Activated CD8-positive, alpha-beta T cell treated with anti-CD3 and anti-CD28 coated beads, Interleukin-2, amount 10 ng/mL, durations not matched to agents 7 days and 5 days (primary cell): ENCODE data around the gene RPRD1B. TPM values are rescaled to one million over a fixed set of nuclear protein-coding genes. Genes with fewer than 3 reads are reported as not detected.

Experiments used
- ATAC-seq: fragments of 150-1000 bp; cut with Tn5 transposase; one replicate; pipeline ENCODE4 v1.10.0; 2021; ENCODE audit warnings: moderate library complexity
- CTCF ChIA-PET: fragments of 350-600 bp; sonication (Branson Sonifier 250); formaldehyde crosslinking; loops from one replicate; lab custom pipeline; 2021; ENCODE audit warnings: antibody characterized with exemption; lab: Charles Lee
- POLR2A ChIA-PET: fragments of 350-600 bp; sonication (Branson Sonifier 250); formaldehyde crosslinking; loops from one replicate; lab custom pipeline; 2021; ENCODE audit warnings: antibody characterized with exemption; lab: Charles Lee
- DNase-seq: peaks from one replicate; pipeline ENCODE4 v3.0.0-alpha.2; 2020
- H3K27ac Mint-ChIP-seq: one replicate; pipeline ENCODE4 v1.8.0; 2021; ENCODE audit warnings: mild to moderate bottlenecking, mixed read lengths
- H3K27me3 Mint-ChIP-seq: one replicate; pipeline ENCODE4 v1.8.0; 2021; ENCODE audit warnings: low read depth, mixed read lengths
- H3K36me3 Mint-ChIP-seq: one replicate; pipeline ENCODE4 v1.8.0; 2021; ENCODE audit warnings: low read depth, mixed read lengths
- H3K4me1 Mint-ChIP-seq: one replicate; pipeline ENCODE4 v1.8.0; 2021; ENCODE audit warnings: low read depth, mixed read lengths
- H3K4me3 Mint-ChIP-seq: one replicate; pipeline ENCODE4 v1.8.0; 2021; ENCODE audit warnings: mild to moderate bottlenecking, mixed read lengths
- H3K9me3 Mint-ChIP-seq: one replicate; pipeline ENCODE4 v1.8.0; 2022; ENCODE audit warnings: mixed read lengths; ENCODE audit not compliant: insufficient read depth
- total RNA-seq, 2 experiments: library from RNA; stranded (reverse); gene quantifications; one replicate each; pipeline ENCODE4 v1.2.3, GENCODE V29; 2021

The RPRD1B gene
- total RNA-seq, 2 experiments from 2014 or later, result 32.4 to 34.3 TPM

DNA sequence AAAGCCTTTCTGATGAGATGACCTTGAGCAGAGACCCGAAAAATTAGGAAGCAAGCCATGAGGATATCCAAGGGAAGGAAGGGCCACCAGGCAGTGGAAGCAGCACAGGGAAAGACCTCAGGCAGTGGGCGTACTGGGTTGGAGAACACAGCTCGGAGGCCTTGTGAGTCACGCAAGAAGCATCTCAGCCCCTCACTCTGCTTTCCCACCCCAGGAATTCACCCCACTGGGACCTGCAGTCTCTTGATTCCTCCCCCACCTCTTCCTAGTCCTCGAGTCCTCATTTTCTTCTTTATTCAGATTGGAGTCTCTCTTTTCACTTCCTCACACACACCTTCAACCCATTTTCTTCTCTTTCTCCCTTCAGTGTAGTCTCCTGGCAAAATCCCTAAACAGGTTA, 27.0 kb downstream of the RPRD1B start:
- DNase-seq (no peak), ATAC-seq (no peak)
- Mint-ChIP-seq H3K27ac (no peak overlapping the region), H3K9me3 (no peaks in the 10 kb centered on the region), H3K36me3 (peaks cover 26% of the 10 kb centered on the region), H3K4me1 (peaks cover 10% of the 10 kb centered on the region), H3K27me3 (no peaks in the 10 kb centered on the region), H3K4me3 (no peak overlapping the region)
- ChIA-PET POLR2A (no interaction called here), CTCF (interaction anchor here (0.9 to 2.8 kb wide), 3 partner anchors 13 to 161 kb away, joined by 6 to 8 read pairs (median 7); no protein-coding TSS in a partner anchor)

DNA sequence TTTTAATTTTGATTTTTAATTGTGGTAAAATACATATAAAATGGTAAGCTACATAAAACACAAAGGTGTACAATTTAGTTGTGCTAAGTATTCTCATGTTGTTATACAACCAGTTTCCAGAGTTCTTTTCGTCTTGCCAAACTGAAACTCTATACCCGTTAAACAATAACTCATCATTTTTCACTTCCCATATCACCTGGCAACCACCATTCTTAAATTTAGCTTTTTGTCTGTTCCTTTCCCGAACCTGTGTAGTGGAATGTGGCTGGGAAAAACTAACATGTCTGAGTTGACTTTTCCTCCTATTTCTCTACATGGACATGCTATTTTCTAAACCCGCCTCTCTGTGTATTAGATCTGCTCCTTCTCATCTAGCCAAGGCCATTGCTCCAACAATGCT, 27.6 kb downstream of the RPRD1B start:
- ChIA-PET POLR2A (no interaction called here), CTCF (interaction anchor here (0.9 to 2.8 kb wide), 3 partner anchors 12 to 161 kb away, joined by 6 to 8 read pairs (median 7); no protein-coding TSS in a partner anchor)
- Mint-ChIP-seq H3K36me3 (peaks cover 27% of the 10 kb centered on the region), H3K9me3 (no peaks in the 10 kb centered on the region), H3K4me1 (peaks cover 8% of the 10 kb centered on the region), H3K27me3 (no peaks in the 10 kb centered on the region), H3K4me3 (no peak overlapping the region), H3K27ac (no peak overlapping the region)
- DNase-seq (no peak), ATAC-seq (no peak)

DNA sequence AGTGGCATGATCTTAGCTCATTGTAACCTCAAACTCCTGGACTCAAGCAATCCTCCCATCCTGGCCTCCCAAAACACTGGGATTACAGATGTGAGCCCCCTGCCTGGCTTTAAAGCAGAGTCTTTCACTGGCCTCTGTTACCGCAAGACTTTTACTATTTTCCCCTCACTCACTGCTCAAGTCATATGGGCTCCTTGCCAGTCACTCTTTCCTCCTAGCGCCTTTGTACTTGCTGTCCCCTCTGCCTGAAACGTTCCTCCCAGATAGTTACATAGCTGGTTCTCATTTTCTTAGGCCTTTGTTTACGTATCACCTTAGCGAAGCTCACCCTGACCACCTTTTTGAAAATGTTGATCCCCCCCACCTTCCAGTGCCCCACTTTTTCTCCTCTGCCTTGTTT, 29.3 kb downstream of the RPRD1B start:
- no peak overlapping the region for H3K27ac Mint-ChIP-seq
- ATAC-seq (no peak), DNase-seq (no peak)
- POLR2A ChIA-PET, result no interaction called here
- no peaks in the 10 kb centered on the region for H3K4me1 Mint-ChIP-seq
- H3K4me3 Mint-ChIP-seq, result no peak overlapping the region
- no peaks in the 10 kb centered on the region for H3K27me3 Mint-ChIP-seq
- CTCF ChIA-PET, result interaction anchor here (1.0 to 2.8 kb wide), 4 partner anchors 10 to 159 kb away, joined by 3 to 9 read pairs (median 5); no protein-coding TSS in a partner anchor
- H3K9me3 Mint-ChIP-seq, result no peaks in the 10 kb centered on the region
- H3K36me3 Mint-ChIP-seq, result peaks cover 40% of the 10 kb centered on the region

DNA sequence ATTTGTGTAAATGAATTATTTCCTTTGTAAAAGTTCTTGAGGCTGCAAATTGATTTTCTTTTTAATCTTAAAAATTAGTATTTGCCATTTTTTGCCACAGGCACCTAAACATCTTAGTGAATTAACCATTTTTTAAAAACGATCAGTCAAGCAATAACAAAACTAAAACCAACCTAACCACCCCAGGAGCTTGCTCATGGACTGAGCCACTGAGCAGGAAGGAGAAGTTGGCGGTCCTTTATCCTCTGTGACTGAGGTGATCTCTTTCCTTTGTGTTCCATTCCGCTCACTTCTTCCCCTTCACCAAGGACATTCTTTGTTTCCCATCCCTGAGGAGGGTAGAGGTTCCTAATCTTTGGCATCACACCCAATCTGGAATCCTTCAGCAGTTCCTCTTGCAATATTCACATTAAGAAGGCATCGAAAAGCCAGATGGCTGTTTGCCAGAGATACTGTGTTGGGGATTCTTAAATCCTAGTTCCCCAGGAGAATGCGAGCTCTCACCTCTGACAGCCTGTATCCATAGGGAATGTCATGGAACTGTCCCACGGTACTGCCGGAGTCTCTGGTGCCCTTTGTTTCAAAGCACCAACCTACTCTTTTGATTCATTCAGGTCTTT, 30.5 kb downstream of the RPRD1B start:
- Mint-ChIP-seq H3K36me3 (peaks cover 43% of the 10 kb centered on the region), H3K4me3 (no peak overlapping the region), H3K27me3 (no peaks in the 10 kb centered on the region), H3K9me3 (no peaks in the 10 kb centered on the region), H3K4me1 (no peaks in the 10 kb centered on the region), H3K27ac (no peak overlapping the region)
- no peak for DNase-seq
- POLR2A ChIA-PET, result no interaction called here
- CTCF ChIA-PET, result interaction anchor here (2.2 kb wide), 1 partner anchor 9 kb away, joined by 9 read pairs; no protein-coding TSS in a partner anchor
- no peak for ATAC-seq

DNA sequence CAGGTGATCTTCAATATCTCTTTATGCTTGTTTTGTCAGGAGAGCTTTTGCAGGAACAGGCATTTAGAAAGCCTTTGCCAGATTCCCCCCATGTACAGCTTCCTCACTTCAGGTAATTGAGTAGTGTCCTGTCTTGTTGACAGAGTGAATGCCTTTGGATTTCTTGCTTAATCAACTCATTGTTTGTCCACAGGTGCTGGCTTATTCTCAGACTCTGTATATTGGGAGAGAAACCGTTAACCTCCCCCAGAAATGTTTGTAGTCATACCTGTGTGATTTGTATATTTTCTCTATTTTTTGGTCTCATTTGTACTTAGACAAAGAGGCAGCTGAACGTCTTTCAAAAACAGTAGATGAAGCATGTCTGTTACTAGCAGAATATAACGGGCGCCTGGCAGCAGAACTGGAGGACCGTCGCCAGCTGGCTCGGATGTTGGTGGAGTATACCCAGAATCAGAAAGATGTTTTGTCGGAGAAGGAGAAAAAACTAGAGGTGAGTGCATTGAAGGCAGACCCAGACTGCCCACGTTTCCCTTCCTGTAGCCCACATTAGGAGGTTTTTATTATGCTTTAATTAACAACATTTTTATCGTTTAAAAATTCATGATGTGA, 32.3 kb downstream of the RPRD1B start:
- ATAC-seq, result no peak
- Mint-ChIP-seq H3K9me3 (no peaks in the 10 kb centered on the region), H3K4me3 (no peak overlapping the region), H3K27me3 (no peaks in the 10 kb centered on the region), H3K4me1 (no peaks in the 10 kb centered on the region), H3K27ac (no peak overlapping the region), H3K36me3 (peaks cover 43% of the 10 kb centered on the region)
- POLR2A ChIA-PET, result no interaction called here
- no peak for DNase-seq
- CTCF ChIA-PET, result interaction anchor here (1.3 kb wide), 2 partner anchors 10 to 12 kb away, joined by 3 to 4 read pairs; no protein-coding TSS in a partner anchor

DNA sequence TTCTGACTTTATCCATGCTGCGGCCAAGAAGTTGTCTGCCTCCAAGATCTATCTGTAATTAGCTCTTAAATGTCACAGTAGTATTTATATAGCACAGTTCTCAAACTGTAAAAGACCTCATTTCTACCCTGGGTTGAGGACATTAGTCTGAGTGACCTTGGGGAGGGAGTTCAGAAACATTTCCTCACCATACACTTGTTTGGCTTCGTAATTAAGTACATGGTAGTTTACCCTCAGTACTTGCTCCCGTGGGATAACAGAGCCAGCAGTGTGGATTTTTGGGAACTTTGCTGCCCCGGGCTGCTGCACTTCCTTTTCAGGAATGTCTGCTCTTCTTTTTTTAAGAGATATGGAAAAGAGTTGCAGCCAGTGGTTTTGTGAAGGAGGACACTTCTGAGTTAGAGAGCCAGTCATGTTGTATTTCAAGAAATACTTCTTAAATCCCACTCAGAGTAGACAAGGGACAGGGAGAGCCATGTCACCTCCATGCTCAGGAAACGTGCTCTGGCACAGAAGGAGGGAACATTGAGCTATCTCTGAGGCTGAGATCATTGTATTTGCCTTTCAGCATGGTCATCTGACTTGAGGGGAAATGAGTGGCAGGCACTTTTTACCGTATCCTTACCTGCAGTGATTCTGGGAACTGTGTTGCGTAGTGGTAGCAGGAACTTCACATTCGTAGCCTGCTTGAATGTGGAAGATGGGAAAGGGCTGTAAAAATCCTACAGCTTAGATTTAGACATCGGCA, 33.6 kb downstream of the RPRD1B start:
- Mint-ChIP-seq H3K4me3 (no peak overlapping the region), H3K9me3 (no peaks in the 10 kb centered on the region), H3K4me1 (no peaks in the 10 kb centered on the region), H3K27ac (no peak overlapping the region), H3K36me3 (peaks cover 56% of the 10 kb centered on the region), H3K27me3 (no peaks in the 10 kb centered on the region)
- no peak for ATAC-seq
- no peak for DNase-seq
- ChIA-PET POLR2A (no interaction called here), CTCF (interaction anchor here (1.3 to 1.6 kb wide), 2 partner anchors 9 to 154 kb away, joined by 3 to 4 read pairs; no protein-coding TSS in a partner anchor)

DNA sequence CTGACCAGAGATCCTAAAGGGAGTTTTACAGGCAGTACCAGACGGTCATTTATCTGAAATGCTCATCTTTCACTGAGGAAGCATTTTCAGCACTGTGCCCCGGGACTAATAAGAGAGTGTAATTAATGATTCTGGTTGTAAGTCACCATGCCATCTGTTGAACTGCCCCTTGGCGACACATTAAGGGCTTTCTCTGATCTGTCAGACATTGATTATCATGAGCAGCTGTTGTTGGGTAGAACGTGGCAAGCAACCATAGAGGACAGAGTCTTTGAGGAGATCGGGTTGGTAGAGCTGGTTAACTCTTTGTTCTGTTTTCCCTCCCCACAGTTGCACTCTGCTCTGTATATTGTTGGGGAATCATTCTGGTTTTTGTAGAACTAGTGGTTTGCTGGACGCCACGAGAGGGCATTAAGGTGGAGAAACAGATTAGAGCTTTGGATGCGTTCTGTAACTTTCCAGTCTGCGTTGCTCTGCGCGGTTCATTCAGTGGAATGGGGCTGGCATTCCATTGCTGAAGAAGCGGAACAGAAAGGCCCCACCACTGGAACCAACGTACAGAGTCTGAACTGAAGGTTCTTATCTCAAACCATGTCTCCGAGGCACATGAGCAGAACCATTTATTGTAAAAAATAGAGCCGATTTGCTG, 34.3 kb downstream of the RPRD1B start:
- Mint-ChIP-seq H3K9me3 (no peaks in the 10 kb centered on the region), H3K36me3 (peaks cover 63% of the 10 kb centered on the region), H3K4me1 (no peaks in the 10 kb centered on the region), H3K4me3 (no peak overlapping the region), H3K27me3 (no peaks in the 10 kb centered on the region), H3K27ac (no peak overlapping the region)
- DNase-seq, result no peak
- CTCF ChIA-PET, result interaction anchor here (1.6 kb wide), 1 partner anchor 154 kb away, joined by 3 read pairs; no protein-coding TSS in a partner anchor
- POLR2A ChIA-PET, result no interaction called here
- no peak for ATAC-seq

DNA sequence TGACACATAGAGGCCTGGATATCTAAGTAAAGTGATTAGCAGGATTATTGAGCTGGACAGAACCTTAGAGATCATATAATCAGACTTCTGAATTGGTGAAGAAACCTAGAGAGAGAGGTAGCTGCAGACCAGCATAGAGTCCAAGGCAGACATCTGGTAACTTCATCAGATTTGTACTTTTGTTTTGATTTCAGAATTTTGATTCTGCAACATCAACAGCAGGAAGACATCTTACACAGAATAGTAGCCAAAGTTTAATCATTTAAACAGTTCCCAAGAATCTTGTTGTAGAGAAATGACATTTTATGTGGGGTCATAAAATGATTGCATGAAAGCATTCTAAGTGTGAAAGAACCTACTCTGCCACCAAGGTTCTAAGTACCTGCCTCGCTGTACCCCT, 39.4 kb downstream of the RPRD1B start:
- DNase-seq (no peak), ATAC-seq (no peak)
- no peak overlapping the region for H3K27ac Mint-ChIP-seq
- peaks cover 3% of the 10 kb centered on the region for H3K4me1 Mint-ChIP-seq
- peaks cover 64% of the 10 kb centered on the region for H3K36me3 Mint-ChIP-seq
- H3K9me3 Mint-ChIP-seq, result no peaks in the 10 kb centered on the region
- POLR2A ChIA-PET, result interaction anchor here (0.6 kb wide), 1 partner anchor 418 kb away, joined by 3 read pairs; no protein-coding TSS in a partner anchor
- H3K27me3 Mint-ChIP-seq, result no peaks in the 10 kb centered on the region
- CTCF ChIA-PET, result interaction anchor here (0.8 to 2.5 kb wide), 35 partner anchors 9 to 340 kb away, joined by 3 to 69 read pairs (median 6); partner anchors contain the start of genes RPRD1B and TTI1
- no peak overlapping the region for H3K4me3 Mint-ChIP-seq

DNA sequence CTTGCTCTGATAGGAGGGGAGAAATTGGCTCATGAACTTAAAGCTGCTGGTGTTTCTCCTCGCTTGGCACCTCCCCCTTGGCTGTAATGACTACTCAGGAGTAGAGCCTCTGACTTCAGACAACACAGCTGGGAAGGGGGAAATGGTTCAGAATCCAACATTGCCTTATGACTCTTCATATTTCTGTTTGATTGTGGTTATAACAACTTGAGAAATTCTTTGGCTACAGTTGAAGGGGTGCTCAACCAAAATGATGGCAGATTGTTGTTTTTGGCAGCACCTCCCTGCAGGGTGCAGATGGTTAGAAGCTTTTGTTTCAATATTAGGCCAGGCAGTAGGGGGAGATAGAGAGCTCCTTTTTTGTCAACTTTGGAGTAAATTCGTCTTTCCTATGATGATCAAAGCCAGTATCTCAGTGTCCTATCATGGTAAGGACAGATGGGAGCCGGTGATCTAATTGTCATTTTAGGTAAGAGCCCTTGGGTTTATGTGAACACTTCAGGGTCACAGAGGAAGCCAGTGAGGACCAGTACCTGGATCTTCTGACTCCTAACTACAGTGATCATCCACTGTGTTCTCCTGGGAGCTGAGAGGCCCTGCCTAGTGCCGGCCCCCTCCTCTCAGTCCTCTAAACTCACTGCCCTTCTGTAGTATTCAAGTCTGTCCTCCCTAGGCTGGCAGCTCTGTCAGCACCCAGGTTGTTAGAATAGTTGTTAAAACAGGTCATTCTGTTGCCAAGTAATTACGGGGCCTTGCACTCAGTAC, 39.9 kb downstream of the RPRD1B start:
- Mint-ChIP-seq H3K27ac (no peak overlapping the region), H3K4me3 (no peak overlapping the region), H3K4me1 (peaks cover 3% of the 10 kb centered on the region), H3K27me3 (no peaks in the 10 kb centered on the region), H3K9me3 (no peaks in the 10 kb centered on the region), H3K36me3 (peaks cover 68% of the 10 kb centered on the region)
- peak; percentile 70 for ATAC-seq
- CTCF ChIA-PET, result interaction anchor here (0.6 to 2.5 kb wide), 36 partner anchors 8 to 339 kb away, joined by 3 to 69 read pairs (median 6); partner anchors contain the start of genes RPRD1B and TTI1
- DNase-seq, result peak; percentile 43
- POLR2A ChIA-PET, result interaction anchor here (0.6 kb wide), 1 partner anchor 417 kb away, joined by 3 read pairs; no protein-coding TSS in a partner anchor

DNA sequence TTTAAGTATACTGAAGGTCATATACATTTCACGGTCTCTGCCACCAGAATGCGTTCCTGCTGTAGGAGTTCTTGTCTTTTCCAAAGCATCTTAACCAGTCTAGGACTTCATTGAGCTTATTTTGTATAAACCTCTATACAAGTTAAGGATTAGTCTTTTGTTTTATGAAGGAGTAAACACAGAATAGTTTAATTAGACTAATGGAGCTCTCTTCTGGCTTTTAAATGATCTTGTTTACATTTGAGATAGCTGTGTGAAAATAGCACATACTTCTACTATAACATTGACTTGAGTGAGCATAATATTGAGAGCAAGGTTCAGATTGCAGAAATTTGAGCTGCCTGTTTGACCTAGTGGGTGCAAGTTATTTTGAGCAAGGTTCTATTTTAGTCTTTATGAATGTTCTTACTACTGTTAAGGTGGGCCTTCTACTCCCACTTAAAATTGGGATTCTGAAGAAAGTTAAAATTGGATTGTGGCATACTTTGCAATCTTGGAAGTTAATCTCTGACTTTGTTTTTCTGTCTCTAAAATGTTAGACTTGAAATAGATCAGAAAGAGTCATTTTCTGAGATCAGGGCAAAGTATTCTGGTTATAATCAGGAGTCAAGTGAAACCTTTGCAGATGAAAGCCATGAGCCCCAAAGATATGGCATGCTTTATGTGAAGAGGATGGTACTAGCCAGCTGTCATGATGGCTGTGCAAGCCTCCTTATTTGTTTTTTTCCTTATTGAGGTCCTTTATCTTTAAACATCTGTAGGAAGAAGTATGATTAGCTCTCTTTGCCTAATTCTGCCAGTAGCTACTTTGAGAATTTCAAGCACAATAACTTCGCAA, 41.8 kb downstream of the RPRD1B start:
- ATAC-seq, result no peak
- Mint-ChIP-seq H3K4me1 (peaks cover 3% of the 10 kb centered on the region), H3K27ac (no peak overlapping the region), H3K9me3 (no peaks in the 10 kb centered on the region), H3K27me3 (no peaks in the 10 kb centered on the region), H3K4me3 (no peak overlapping the region), H3K36me3 (peaks cover 73% of the 10 kb centered on the region)
- DNase-seq, result no peak
- POLR2A ChIA-PET, result no interaction called here
- CTCF ChIA-PET, result interaction anchor here (1.1 to 2.3 kb wide), 6 partner anchors 9 to 150 kb away, joined by 3 to 12 read pairs (median 4); partner anchors contain the start of genes RPRD1B and TTI1
